SH-SY5Y (cell line): ENCODE results near the gene PPDPF.

Experiments
- GATA2 ChIP-seq: IDR thresholded peaks from 2 replicates; pipeline ENCODE4 v1.6.1; 2011; ENCODE audit warnings: mild to moderate bottlenecking, low read depth, low read length
- GATA3 ChIP-seq: IDR thresholded peaks from 2 replicates; pipeline ENCODE4 v1.6.1; 2011; ENCODE audit warnings: low read depth, mild to moderate bottlenecking, low read length, moderate library complexity

GRCh38 chr20:63558804-63559484 is 38.4 kb downstream of the PPDPF start:
- no peak for TF ChIP-seq GATA2
- no peak for TF ChIP-seq GATA3
